AG09319 (cell line): Measurements from ENCODE around the gene VAT1.
"Not testable (repeated sequence)": the region's sequence is repeated elsewhere in the genome, so short reads cannot be mapped to it uniquely, and the experiment has no call there.

Experiments
- DNase-seq: peaks from one replicate; pipeline ENCODE4 v3.0.0-alpha.2; 2010; ENCODE audit warnings: low read depth; ENCODE audit errors: extremely low read depth
- CTCF ChIP-seq: IDR thresholded peaks from 2 replicates; pipeline ENCODE4 v1.5.1; 2011; ENCODE audit warnings: low read depth, mild to moderate bottlenecking, inconsistent platforms, low read length, moderate library complexity

Gene VAT1

GRCh38 chr17:42985225-42985624 lies 37.0 kb downstream of the VAT1 start:
- no peak for TF ChIP-seq CTCF

GRCh38 chr17:42982266-42982665 lies 39.9 kb downstream of the VAT1 start:
- DNase-seq: no peak
- TF ChIP-seq CTCF: no peak

More at GRCh38 chr17:42985225-42985624, 37.0 kb downstream of the VAT1 start:
- DNase-seq: no peak

- no peak; the same call in 1 of the 2 replicates for TF ChIP-seq CTCF
- no peak for DNase-seq
Observed at GRCh38 chr17:42980766-42981397, 41.3 kb downstream of the VAT1 start.

- peak; percentile 32 for DNase-seq
- TF ChIP-seq CTCF: no peak
Observed at GRCh38 chr17:42980274-42980765, 41.9 kb downstream of the VAT1 start, which contains the start of gene RUNDC1. Gene RUNDC1, plus strand, starts transcription at chr17:42980565. Its CDS starts 12 bp downstream, at chr17:42980577.

- no peak for DNase-seq
- TF ChIP-seq CTCF: no peak
Observed at GRCh38 chr17:42979511-42980273, 42.5 kb downstream of the VAT1 start, which contains the start of gene PTGES3L. Gene PTGES3L, minus strand, starts transcription at chr17:42980080. Its CDS starts 27 bp downstream, at chr17:42980053.

- not testable (repeated sequence) for DNase-seq
Observed at GRCh38 chr17:42975701-42976100, 46.5 kb downstream of the VAT1 start.

GRCh38 chr17:42975265-42975664 lies 46.9 kb downstream of the VAT1 start:
- DNase-seq: no peak
- TF ChIP-seq CTCF: no peak

- DNase-seq: not testable (repeated sequence)
Observed at GRCh38 chr17:42973323-42973722, 48.9 kb downstream of the VAT1 start.
